ENCODE data around the gene EXD3.

GRCh38 chr9:137388589-137389427 is 34.2 kb downstream of the EXD3 start:
- TF ChIP-seq CTCF (IDR thresholded peaks at IDR 0.05) (no peak), POLR2A (IDR thresholded peaks at IDR 0.05; ENCODE audit: low read length) (no peak), RAD21 (conservative IDR thresholded peaks at IDR 0.05 in 1 of 2, IDR thresholded peaks at IDR 0.05 in 1 of 2) (no peak), CEBPB (IDR thresholded peaks at IDR 0.05) (no peak), NPAS2 (CRISPR knock-in tag; IDR thresholded peaks at IDR 0.05; ENCODE audit: borderline replicate concordance) (no peak), PBX3 (IDR thresholded peaks at IDR 0.05) (no peak), EHF (CRISPR knock-in tag; IDR thresholded peaks at IDR 0.05) (no peak), JUNB (IDR thresholded peaks at IDR 0.05) (no peak), EP300 (IDR thresholded peaks at IDR 0.05) (no peak), E2F6 (IDR thresholded peaks at IDR 0.05; ENCODE audit: borderline replicate concordance, low read depth) (no peak), HDAC2 (IDR thresholded peaks at IDR 0.05) (no peak), MYC (IDR thresholded peaks at IDR 0.05; ENCODE audit: borderline replicate concordance, low read length) (no peak), REST (IDR thresholded peaks at IDR 0.05) (no peak), CHD4 (IDR thresholded peaks at IDR 0.05; ENCODE audit: borderline replicate concordance) (no peak)
